ENCODE measurements around the gene AZU1.

AZU1 gene

GRCh38 chr19:800360-801029 lies 27.1 kb upstream of the AZU1 start:
- peaks cover 76% of the 10 kb centered on the region for H3K36me3 ChIP-seq (ENCODE audit: low read depth)
- H3K9me3 ChIP-seq (ENCODE audit: severe bottlenecking) = no peaks in the 10 kb centered on the region
- peaks cover 9% of the 10 kb centered on the region for H3K4me1 ChIP-seq (ENCODE audit: insufficient read depth, poor library complexity, severe bottlenecking)
- DNase-seq (ENCODE audit: low spot score) = no peak
- H3K27me3 ChIP-seq (ENCODE audit: insufficient read depth, poor library complexity, severe bottlenecking) = no peaks in the 10 kb centered on the region
- peak overlapping the region; percentile 73 for H3K4me3 ChIP-seq (ENCODE audit: severe bottlenecking)
- H3K27ac ChIP-seq (ENCODE audit: poor library complexity, severe bottlenecking) = peak overlapping the region; percentile 89
- ATAC-seq (ENCODE audit: low read depth) = no peak
- TF ChIP-seq CTCF (IDR thresholded peaks at IDR 0.05; ENCODE audit: poor library complexity, severe bottlenecking) = no peak

GRCh38 chr19:801030-801860 lies 26.4 kb upstream of the AZU1 start:
- peak overlapping the region; percentile 73 for H3K4me3 ChIP-seq (ENCODE audit: severe bottlenecking)
- peaks cover 80% of the 10 kb centered on the region for H3K36me3 ChIP-seq (ENCODE audit: low read depth)
- ATAC-seq (ENCODE audit: low read depth) (peak; percentile 4; the same call in 2 of the 3 replicates), DNase-seq (ENCODE audit: low spot score) (no peak)
- H3K4me1 ChIP-seq (ENCODE audit: insufficient read depth, poor library complexity, severe bottlenecking) = peaks cover 9% of the 10 kb centered on the region
- no peaks in the 10 kb centered on the region for H3K27me3 ChIP-seq (ENCODE audit: insufficient read depth, poor library complexity, severe bottlenecking)
- no peak for TF ChIP-seq CTCF (IDR thresholded peaks at IDR 0.05; ENCODE audit: poor library complexity, severe bottlenecking)
- H3K27ac ChIP-seq (ENCODE audit: poor library complexity, severe bottlenecking) = peak overlapping the region; percentile 89
- no peaks in the 10 kb centered on the region for H3K9me3 ChIP-seq (ENCODE audit: severe bottlenecking)

GRCh38 chr19:801861-802497 lies 25.7 kb upstream of the AZU1 start:
- Histone ChIP-seq H3K27me3 (ENCODE audit: insufficient read depth, poor library complexity, severe bottlenecking) (no peaks in the 10 kb centered on the region), H3K27ac (ENCODE audit: poor library complexity, severe bottlenecking) (peak overlapping the region; percentile 89), H3K4me1 (ENCODE audit: insufficient read depth, poor library complexity, severe bottlenecking) (peaks cover 9% of the 10 kb centered on the region), H3K36me3 (ENCODE audit: low read depth) (peaks cover 87% of the 10 kb centered on the region), H3K4me3 (ENCODE audit: severe bottlenecking) (peak overlapping the region; percentile 73), H3K9me3 (ENCODE audit: severe bottlenecking) (no peaks in the 10 kb centered on the region)
- ATAC-seq (ENCODE audit: low read depth) (no peak), DNase-seq (ENCODE audit: low spot score) (no peak)
- no peak for TF ChIP-seq CTCF (IDR thresholded peaks at IDR 0.05; ENCODE audit: poor library complexity, severe bottlenecking)

DNA sequence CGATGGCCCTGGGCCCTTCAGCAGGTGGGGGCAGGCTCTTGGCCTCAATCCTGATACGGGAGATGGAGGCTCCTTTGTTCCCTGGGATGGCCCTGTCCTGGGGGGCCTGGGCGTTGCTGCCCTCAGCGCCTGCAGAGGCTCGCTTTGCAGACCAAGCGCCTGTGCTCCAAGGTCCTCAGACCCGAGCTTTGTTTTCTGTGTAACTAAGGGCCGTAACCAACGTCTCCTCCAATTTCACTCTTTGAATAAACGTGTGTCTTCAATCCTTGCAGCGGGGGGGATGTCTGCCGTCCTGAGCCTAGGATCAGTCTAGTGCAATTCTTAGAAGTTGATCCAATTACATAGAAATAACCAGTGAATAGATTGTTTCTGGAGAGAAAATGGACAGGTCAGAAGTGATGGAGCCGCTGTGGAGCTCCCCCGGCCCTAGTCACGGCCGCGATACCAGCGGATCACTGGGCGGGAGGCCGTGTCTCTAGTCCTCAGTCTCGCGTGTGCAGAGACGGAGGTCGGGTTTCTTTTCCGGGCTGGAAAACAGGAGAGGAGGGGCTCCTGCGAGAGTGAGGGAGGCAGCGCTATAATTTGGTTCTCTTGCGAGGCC lies 25.0 kb upstream of the AZU1 start:
- TF ChIP-seq CTCF (IDR thresholded peaks at IDR 0.05; ENCODE audit: poor library complexity, severe bottlenecking) = no peak
- Histone ChIP-seq H3K4me3 (ENCODE audit: severe bottlenecking) (no peak overlapping the region), H3K4me1 (ENCODE audit: insufficient read depth, poor library complexity, severe bottlenecking) (peaks cover 9% of the 10 kb centered on the region), H3K9me3 (ENCODE audit: severe bottlenecking) (no peaks in the 10 kb centered on the region), H3K27ac (ENCODE audit: poor library complexity, severe bottlenecking) (peak overlapping the region; percentile 89), H3K36me3 (ENCODE audit: low read depth) (peaks cover 93% of the 10 kb centered on the region), H3K27me3 (ENCODE audit: insufficient read depth, poor library complexity, severe bottlenecking) (no peaks in the 10 kb centered on the region)
- ATAC-seq (ENCODE audit: low read depth) = no peak
- DNase-seq (ENCODE audit: low spot score) = no peak

Measured in RWPE2 (cell line).